ENCODE results near the gene SH3BP4.

DNA sequence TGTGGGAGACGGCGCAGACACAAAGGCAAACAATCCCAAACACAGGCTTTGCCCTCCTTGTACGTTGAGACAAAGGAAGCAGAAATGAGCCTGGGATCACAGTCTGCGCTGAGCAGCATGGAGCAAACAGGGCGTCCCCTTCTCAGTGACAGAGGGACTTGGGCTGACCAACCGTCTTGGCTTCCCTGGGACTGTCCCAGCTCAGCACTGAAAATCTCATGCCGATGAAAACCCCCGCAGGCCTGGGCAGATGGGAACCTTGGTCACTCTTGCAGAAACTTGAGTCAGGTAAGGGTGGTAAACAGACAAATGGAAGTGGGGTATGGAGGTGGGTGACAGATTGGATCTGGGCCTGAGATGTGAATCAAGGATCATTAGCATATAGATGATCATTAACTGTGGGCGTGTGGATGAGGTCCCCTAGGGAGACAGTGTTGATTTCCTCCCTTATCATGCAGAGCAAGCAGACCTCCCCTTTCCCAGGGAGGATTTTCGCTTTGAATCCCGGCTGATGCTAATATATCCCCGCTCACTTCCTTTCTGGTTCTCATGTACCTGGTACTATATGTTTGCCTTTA is 19.1 kb upstream of the SH3BP4 start:
- TF ChIP-seq PHF8 (IDR thresholded peaks at IDR 0.05; ENCODE audit: borderline replicate concordance, low read depth) (no peak), CTCF (IDR thresholded peaks at IDR 0.05) (no peak), USF2 (IDR thresholded peaks at IDR 0.05) (no peak), HDAC2 (IDR thresholded peaks at IDR 0.05) (no peak), EP300 (IDR thresholded peaks at IDR 0.05) (no peak)

Measured in A549 (cell line).